Dermis microvascular lymphatic vessel endothelial cell (primary cell): ENCODE measurements around the gene SERINC3. TPM values are rescaled to one million over a fixed set of nuclear protein-coding genes. Genes with fewer than 3 reads are reported as not detected.
A peak's percentile ranks its signal among the peaks of the same experiment; 100 is the strongest.

Experiments used
- DNase-seq, 2 donors: peaks; one replicate each; pipeline versions ENCODE4 v3.0.0 to v3.0.0-alpha.2; 2010; ENCODE audit warnings: low read depth in 2 of 2
- total RNA-seq: library from RNA; depleted of rRNA; stranded (reverse); fragments of >200 nt; gene quantifications from 2 replicates; pipeline ENCODE4 v1.2.1, GENCODE V29; 2014

Gene SERINC3
- total RNA-seq, 1 donor from 2014 or later: 106 TPM

DNA sequence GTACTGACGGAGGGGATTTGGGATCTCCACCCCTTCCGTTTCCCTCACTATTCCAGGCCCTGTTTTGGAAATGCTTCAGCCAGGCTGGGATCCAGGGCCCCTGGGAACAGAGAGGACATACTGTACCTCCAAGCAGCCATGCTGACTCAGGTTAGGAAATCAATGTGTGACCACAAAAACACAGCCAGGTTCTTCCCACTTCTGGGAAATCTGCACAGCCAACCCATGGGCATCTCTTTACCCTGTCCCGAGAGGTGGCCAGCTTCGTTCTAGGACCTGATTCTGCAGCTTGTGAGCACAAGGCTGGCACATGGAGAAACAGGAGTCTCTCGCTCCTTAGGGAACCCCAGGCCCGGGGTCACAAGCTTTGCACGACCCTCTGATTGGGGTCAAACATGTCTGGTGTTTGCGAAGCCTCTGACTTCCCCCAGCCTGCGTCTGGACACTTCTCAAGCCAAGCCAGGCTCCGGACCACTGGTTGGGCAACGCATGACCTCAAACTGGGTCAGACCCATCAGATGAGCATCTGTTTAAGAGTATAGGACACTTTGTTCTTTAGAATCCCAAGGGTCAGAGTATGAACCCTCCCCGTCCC, 54.5 kb downstream of the SERINC3 start:
- DNase-seq: no peak

- DNase-seq: no peak
These were observed 56.8 kb downstream of the SERINC3 start for GRCh38 chr20:44465001-44465560.

- DNase-seq: no peak
These were observed 57.4 kb downstream of the SERINC3 start for GRCh38 chr20:44464514-44464913.

DNA sequence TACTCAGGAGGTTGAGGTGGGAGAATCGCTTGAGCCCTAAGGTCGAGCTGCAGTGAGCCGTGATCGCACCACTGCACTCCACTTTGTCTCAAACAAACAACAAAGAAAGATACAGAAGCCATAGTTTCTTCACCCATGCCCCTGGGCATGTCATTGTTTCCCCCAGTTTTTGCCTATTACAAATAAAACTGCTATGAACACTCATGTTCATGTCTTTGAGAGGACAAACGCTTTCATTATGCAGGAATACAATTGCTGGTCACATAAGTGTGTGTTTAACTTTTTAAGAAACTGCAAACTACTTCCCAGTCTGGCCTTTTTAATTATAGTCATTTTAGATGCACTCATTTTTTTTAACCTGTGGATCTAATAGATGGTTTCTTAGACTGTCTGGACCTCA, 58.4 kb downstream of the SERINC3 start:
- DNase-seq: no peak

- no peak for DNase-seq
These were observed 60.1 kb downstream of the SERINC3 start for GRCh38 chr20:44461803-44462174.

- no peak for DNase-seq
These were observed 60.6 kb downstream of the SERINC3 start for GRCh38 chr20:44461142-44461802.

GRCh38 chr20:44460795-44461141, 61.1 kb downstream of the SERINC3 start:
- DNase-seq: peak in 1 of 2 donors; percentile 16

GRCh38 chr20:44459271-44459670, 62.6 kb downstream of the SERINC3 start:
- DNase-seq: no peak

- no peak for DNase-seq
These were observed 64.9 kb downstream of the SERINC3 start for GRCh38 chr20:44457016-44457415.

- DNase-seq: no peak
These were observed 65.3 kb downstream of the SERINC3 start for GRCh38 chr20:44456611-44457010.

- no peak for DNase-seq
These were observed 66.7 kb downstream of the SERINC3 start for GRCh38 chr20:44455126-44455525.

GRCh38 chr20:44454306-44454963, 67.4 kb downstream of the SERINC3 start:
- no peak for DNase-seq

DNA sequence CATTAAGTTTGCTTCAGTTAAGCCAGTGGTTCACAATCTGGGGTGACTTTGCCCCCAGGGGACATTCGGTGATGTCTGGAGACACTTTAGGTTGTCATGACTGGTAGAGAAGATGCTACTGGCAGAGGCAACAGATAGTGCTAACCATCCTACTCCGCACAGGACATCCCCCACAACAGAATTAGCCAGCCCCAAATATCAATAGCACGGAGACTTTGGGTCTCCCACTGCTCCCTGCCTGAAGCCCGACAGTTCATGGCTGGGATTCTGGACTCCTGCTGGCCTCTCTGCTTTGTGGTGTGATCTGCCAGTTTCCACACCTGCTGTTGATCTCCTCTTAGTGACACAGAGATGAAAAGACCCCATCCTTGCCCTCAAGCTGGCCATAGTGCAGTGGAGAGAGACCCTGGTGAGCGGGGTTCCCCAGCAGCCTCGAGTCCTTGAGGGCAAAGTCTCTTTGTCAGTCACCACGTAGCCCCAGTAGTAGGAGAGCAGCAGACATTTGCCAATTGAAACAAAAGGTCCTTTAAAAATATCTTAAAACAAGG, 70.9 kb downstream of the SERINC3 start:
- no peak for DNase-seq

DNA sequence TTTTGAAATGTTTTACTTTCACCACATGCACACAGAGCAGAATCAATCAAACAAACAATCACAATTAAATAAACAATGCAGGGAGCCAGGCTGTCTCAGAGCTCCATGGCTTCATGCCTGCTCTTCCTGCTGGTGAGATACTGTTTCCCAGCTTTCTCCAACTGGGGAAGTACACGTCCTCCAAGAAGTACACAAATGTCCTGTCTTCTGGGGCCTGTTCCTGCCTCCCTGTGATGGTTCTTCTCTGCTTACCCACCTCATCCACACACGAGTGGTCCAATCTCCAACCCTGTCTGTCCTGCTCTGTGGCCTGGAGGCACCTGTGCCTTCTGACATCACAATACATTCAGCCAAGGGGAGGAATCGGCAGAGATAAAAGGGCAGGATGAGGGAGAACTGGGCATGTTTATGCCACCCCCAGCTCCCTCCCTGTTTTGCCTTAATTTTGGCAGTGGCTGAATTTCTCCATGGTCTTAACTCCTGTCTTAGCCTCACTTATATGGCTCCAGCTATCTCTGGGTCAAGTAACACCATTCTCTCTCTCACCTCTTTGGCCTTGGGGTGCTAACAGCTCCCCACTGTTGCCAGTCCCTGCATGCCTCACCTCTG, 71.5 kb downstream of the SERINC3 start:
- DNase-seq: no peak

GRCh38 chr20:44449864-44450263, 72.0 kb downstream of the SERINC3 start:
- DNase-seq: no peak

DNA sequence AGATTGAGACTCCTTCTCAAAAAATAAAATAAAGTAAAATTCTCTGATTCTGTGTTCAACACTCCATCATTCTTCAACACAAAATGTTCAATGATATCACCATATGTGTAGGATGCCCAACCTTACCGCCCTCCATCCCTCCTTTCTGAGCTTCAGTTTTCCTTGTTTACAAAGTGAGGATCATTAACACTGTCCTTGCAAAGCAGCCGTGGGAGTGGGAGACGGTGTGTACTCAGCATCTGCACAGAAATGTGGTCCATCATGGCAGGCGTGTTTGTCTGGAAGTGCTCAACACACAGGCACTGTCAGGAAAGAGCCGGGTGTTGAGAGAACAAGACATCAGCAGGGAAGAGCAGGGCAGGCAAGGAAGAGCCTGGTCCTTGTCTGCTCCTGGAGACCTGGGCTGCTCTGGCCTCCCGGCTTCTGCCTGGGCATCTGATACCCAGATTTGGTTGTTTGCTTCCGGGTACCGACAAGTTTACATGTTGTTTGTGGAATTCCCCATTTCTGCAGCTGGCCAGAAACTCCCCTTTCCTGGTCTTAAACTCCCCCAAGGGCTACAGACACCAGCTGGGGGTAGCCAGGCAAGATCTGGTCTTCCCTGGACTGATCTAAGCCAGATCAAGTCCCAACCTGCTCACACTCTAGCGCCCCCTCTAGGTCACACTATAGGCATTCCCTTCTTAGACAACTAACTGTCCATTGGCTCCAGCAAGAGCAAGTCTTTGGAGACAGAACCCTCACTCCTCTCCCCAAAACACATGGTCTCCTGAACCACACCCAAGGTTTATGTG, 72.9 kb downstream of the SERINC3 start:
- DNase-seq: peak in 1 of 2 donors; percentile 22

GRCh38 chr20:44447827-44448419, 73.9 kb downstream of the SERINC3 start:
- no peak for DNase-seq
